ENCODE results near the gene ICAM4. TPM values are rescaled to one million over a fixed set of nuclear protein-coding genes. Genes with fewer than 3 reads are reported as not detected.

ICAM4 gene
- total and polyA plus RNA-seq, 9 of the 15 experiments (the other 6 are each of a cell fraction or from before 2014, with no cell fraction given): 14.1 to 86.1 (median 29.6) TPM

DNA sequence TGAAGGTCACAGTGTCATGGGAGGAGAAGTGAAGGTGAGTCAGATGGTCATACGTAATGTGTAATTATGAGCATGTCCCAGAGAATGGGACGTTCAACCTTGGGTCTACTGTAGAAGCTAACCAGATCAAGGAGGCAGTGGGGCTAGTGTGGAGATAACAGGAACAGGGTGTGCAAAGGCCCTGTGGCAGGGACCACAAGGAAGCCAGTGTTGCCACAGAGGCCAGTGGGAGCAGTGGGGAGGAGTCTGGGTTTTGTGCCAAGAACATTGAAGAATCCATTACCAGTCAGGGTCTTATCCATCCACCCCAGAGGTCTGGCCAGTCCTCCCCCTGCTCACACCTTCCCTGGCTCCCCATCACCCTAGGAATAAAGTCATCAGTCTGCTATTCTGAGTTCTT lies 31.4 kb upstream of the ICAM4 start:
- no peaks in the 10 kb centered on the region for H3K9me1 ChIP-seq (ENCODE audit: control insufficient read depth, insufficient read depth, low read length)
- no peaks in the 10 kb centered on the region for H3K9me3 ChIP-seq (replicated peaks; ENCODE audit: control insufficient read depth, insufficient read depth, low read depth, low read length)
- ChIA-PET POLR2A (no interaction called here), CTCF (ENCODE audit: low intra/inter-chr PET ratio) (interaction anchor here (0.7 kb wide), 1 partner anchor 381 kb away, joined by 3 read pairs; no protein-coding TSS in a partner anchor)
- FAIRE-seq (no peak), DNase-seq (ENCODE audit: extremely low read depth in 1 of 4, low spot score in 3 of 4) (no peak), ATAC-seq (no peak)
- WGBS (ENCODE audit: insufficient coverage, low coverage, missing lambda C conversion rate): 96% methylated on average over 2 of the region's 2 CpGs
- peaks cover 60% of the 10 kb centered on the region for H3K36me3 ChIP-seq (ENCODE audit: control insufficient read depth, insufficient read depth, low read length)
- intact Hi-C loops (cut with micrococcal nuclease): no loop called here
- H3K4me3 ChIP-seq: no peak overlapping the region
- H2AFZ ChIP-seq (ENCODE audit: low read depth, low read length): no peak overlapping the region
- peaks cover 9 to 61% of the 10 kb centered on the region in 2 experiments; a peak in 4 of 5 replicates for H3K4me1 ChIP-seq (replicated peaks in 1 of 2; ENCODE audit: control insufficient read depth in 2 of 2, insufficient read depth in 2 of 2, low read length in 2 of 2)
- H3K27ac ChIP-seq (ENCODE audit: extremely low read depth, low read depth, low read length): no peak overlapping the region
- H3K9ac ChIP-seq (ENCODE audit: insufficient read depth in 1 of 2, low read depth in 2 of 2, low read length in 2 of 2): no peak overlapping the region; a peak in 1 of 4 replicates
- no peak overlapping the region for H3K4me2 ChIP-seq (ENCODE audit: insufficient read depth, low read length)
- TSS peak; percentile 13 for BruUV-seq (replicated peaks)
- H4K20me1 ChIP-seq (replicated peaks; ENCODE audit: control insufficient read depth, insufficient read depth, low read length): no peaks in the 10 kb centered on the region; the same call in 1 of the 2 replicates
- H3K79me2 ChIP-seq (ENCODE audit: control insufficient read depth, insufficient read depth, low read length): peaks cover 28% of the 10 kb centered on the region
- in situ Hi-C loops (cut with MboI): no loop called here
- TF ChIP-seq RBM25 (IDR thresholded peaks at IDR 0.05; ENCODE audit: low read depth, low read length, severe bottlenecking) (peak; percentile 80), RFX7 (CRISPR knock-in tag; IDR thresholded peaks at IDR 0.05) (no peak)
- TF ChIP-seq, protein P1, sequence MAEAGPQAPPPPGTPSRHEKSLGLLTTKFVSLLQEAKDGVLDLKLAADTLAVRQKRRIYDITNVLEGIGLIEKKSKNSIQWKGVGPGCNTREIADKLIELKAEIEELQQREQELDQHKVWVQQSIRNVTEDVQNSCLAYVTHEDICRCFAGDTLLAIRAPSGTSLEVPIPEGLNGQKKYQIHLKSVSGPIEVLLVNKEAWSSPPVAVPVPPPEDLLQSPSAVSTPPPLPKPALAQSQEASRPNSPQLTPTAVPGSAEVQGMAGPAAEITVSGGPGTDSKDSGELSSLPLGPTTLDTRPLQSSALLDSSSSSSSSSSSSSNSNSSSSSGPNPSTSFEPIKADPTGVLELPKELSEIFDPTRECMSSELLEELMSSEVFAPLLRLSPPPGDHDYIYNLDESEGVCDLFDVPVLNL (CRISPR knock-in tag; IDR thresholded peaks at IDR 0.05; ENCODE audit: low read depth): no peak
- H3K27me3 ChIP-seq (ENCODE audit: control insufficient read depth in 2 of 2, insufficient read depth in 2 of 2, low read length in 2 of 2): no peaks in the 10 kb centered on the region

DNA sequence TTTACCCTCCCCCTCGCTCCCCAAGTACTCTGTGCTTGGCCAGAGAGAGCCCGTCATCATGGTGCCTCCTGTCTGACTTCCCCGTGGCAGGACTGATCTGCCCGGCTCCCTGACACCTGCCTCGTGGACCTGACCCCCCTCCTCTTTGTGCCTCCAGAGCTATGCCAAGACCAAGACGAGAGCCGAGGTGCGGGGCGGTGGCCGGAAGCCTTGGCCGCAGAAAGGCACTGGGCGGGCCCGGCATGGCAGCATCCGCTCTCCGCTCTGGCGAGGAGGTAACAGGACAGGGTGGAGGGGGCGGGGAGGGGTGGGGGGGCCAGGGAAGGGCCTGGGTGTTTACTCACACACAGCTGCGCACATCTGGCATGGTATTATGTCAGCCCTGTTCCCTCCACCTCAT lies 30.2 kb upstream of the ICAM4 start:
- no peak overlapping the region for H3K4me2 ChIP-seq (ENCODE audit: insufficient read depth, low read length)
- peaks cover 9 to 55% of the 10 kb centered on the region in 2 experiments; a peak in 4 of 5 replicates for H3K4me1 ChIP-seq (replicated peaks in 1 of 2; ENCODE audit: control insufficient read depth in 2 of 2, insufficient read depth in 2 of 2, low read length in 2 of 2)
- ATAC-seq (no peak), DNase-seq (ENCODE audit: extremely low read depth in 1 of 4, low spot score in 3 of 4) (no peak), FAIRE-seq (no peak)
- no peaks in the 10 kb centered on the region for H3K27me3 ChIP-seq (ENCODE audit: control insufficient read depth in 2 of 2, insufficient read depth in 2 of 2, low read length in 2 of 2)
- no peak overlapping the region for H3K4me3 ChIP-seq
- peak; percentile 40 for TF ChIP-seq RBFOX2 (IDR thresholded peaks at IDR 0.05; ENCODE audit: low read depth, low read length)
- TF ChIP-seq POLR2G (IDR thresholded peaks at IDR 0.05; ENCODE audit: low read depth, low read length): peak; percentile 51
- no peak for TF ChIP-seq MAZ (CRISPR knock-in tag; conservative IDR thresholded peaks at IDR 0.05 in 1 of 2, IDR thresholded peaks at IDR 0.05 in 1 of 2)
- no peak overlapping the region for H3K9ac ChIP-seq (ENCODE audit: insufficient read depth in 1 of 2, low read depth in 2 of 2, low read length in 2 of 2)
- CTCF ChIA-PET (ENCODE audit: low intra/inter-chr PET ratio): no interaction called here
- no TSS peak for BruUV-seq (replicated peaks)
- no peaks in the 10 kb centered on the region for H3K9me1 ChIP-seq (ENCODE audit: control insufficient read depth, insufficient read depth, low read length)
- intact Hi-C loops (cut with micrococcal nuclease): no loop called here
- H3K27ac ChIP-seq (ENCODE audit: extremely low read depth, low read depth, low read length): no peak overlapping the region
- peaks cover 60% of the 10 kb centered on the region for H3K36me3 ChIP-seq (ENCODE audit: control insufficient read depth, insufficient read depth, low read length)
- no peak overlapping the region for H2AFZ ChIP-seq (ENCODE audit: low read depth, low read length)
- H3K9me3 ChIP-seq (replicated peaks; ENCODE audit: control insufficient read depth, insufficient read depth, low read depth, low read length): no peaks in the 10 kb centered on the region
- no peaks in the 10 kb centered on the region; the same call in 1 of the 2 replicates for H4K20me1 ChIP-seq (replicated peaks; ENCODE audit: control insufficient read depth, insufficient read depth, low read length)
- in situ Hi-C loops (cut with MboI): no loop called here
- WGBS (ENCODE audit: insufficient coverage, low coverage, missing lambda C conversion rate): 94% methylated on average over 12 of the region's 18 CpGs
- POLR2A ChIA-PET: no interaction called here
- peaks cover 28% of the 10 kb centered on the region for H3K79me2 ChIP-seq (ENCODE audit: control insufficient read depth, insufficient read depth, low read length)
